Activated CD8-positive, alpha-beta T cell treated with anti-CD3 and anti-CD28 coated beads for 36 hours (primary cell): ENCODE results near the gene CKAP5. TPM values are rescaled to one million over a fixed set of nuclear protein-coding genes. Genes with fewer than 3 reads are reported as not detected.
"Not testable (repeated sequence)": the region's sequence is repeated elsewhere in the genome, so short reads cannot be mapped to it uniquely, and the experiment has no call there.

Experiments used
- ATAC-seq: fragments of 200-7000 bp; cut with Tn5 transposase; one replicate; pipeline ENCODE4 v1.10.0; 2021; ENCODE audit warnings: mild to moderate bottlenecking, moderate library complexity
- CTCF ChIA-PET: fragments of 350-600 bp; sonication (Branson Sonifier 250); formaldehyde crosslinking; loops from one replicate; lab custom pipeline; 2021; ENCODE audit warnings: antibody characterized with exemption; lab: Charles Lee
- POLR2A ChIA-PET: fragments of 350-600 bp; sonication (Branson Sonifier 250); formaldehyde crosslinking; loops from one replicate; lab custom pipeline; 2021; ENCODE audit warnings: antibody characterized with exemption; lab: Charles Lee
- DNase-seq: peaks from one replicate; pipeline ENCODE4 v3.0.0-alpha.2; 2020
- H3K27ac Mint-ChIP-seq: one replicate; pipeline ENCODE4 v1.8.0; 2021; ENCODE audit warnings: mild to moderate bottlenecking, mixed read lengths
- H3K27me3 Mint-ChIP-seq: one replicate; pipeline ENCODE4 v1.8.0; 2021; ENCODE audit warnings: mixed read lengths
- H3K36me3 Mint-ChIP-seq: one replicate; pipeline ENCODE4 v1.8.0; 2021; ENCODE audit warnings: low read depth, mixed read lengths
- H3K4me1 Mint-ChIP-seq: one replicate; pipeline ENCODE4 v1.8.0; 2021; ENCODE audit warnings: low read depth, mixed read lengths
- H3K4me3 Mint-ChIP-seq: one replicate; pipeline ENCODE4 v1.8.0; 2021; ENCODE audit warnings: mild to moderate bottlenecking, moderate library complexity, mixed read lengths
- H3K9me3 Mint-ChIP-seq: one replicate; pipeline ENCODE4 v1.8.0; 2021; ENCODE audit warnings: mixed read lengths
- intact Hi-C: fragments of 100-400 bp; cut with micrococcal nuclease; formaldehyde crosslinking; loops from one replicate; pipeline ENCODE4 v1.10.0; 2022
- total RNA-seq, 2 experiments: library from RNA; stranded (reverse); gene quantifications; one replicate each; pipeline ENCODE4 v1.2.3, GENCODE V29; 2021
- TF ChIP-seq, protein P1 (sequence below): fragments of 200-600 bp; IDR thresholded peaks from one replicate; pipeline ENCODE4 v1.8.0; 2022; ENCODE audit warnings: antibody characterized with exemption, mild to moderate bottlenecking

The CKAP5 gene
- total RNA-seq, 2 experiments from 2014 or later, result 137 to 145 TPM

DNA sequence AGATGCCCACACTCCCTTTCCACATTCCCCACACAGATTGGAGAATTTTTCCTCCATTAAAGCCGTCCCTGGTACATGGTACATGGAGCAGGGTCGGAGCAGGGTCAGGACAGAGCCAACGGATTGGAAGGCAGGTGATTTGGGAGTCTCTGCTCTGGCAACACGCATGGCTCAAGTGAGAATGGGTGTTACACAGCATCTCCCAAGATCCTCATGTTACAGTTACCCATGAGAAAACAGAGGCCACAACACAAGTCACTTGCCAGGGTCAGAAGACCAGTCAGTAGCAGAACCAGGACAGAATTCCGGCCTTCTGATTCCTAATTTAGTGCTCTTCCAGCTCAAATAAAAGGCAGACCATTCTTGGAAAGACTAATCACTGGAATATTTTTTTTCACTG lies 134.8 kb downstream of the CKAP5 start:
- Mint-ChIP-seq H3K27ac (no peak overlapping the region), H3K9me3 (no peaks in the 10 kb centered on the region), H3K36me3 (no peaks in the 10 kb centered on the region), H3K4me1 (no peaks in the 10 kb centered on the region), H3K27me3 (no peaks in the 10 kb centered on the region), H3K4me3 (no peak overlapping the region)
- ATAC-seq (no peak), DNase-seq (no peak)
- ChIA-PET CTCF (no interaction called here), POLR2A (interaction anchor here (0.9 kb wide), 1 partner anchor 10 kb away, joined by 3 read pairs; the partner anchor contains the start of gene ZNF408)
- intact Hi-C loops, result no loop called here
- TF ChIP-seq, protein P1, sequence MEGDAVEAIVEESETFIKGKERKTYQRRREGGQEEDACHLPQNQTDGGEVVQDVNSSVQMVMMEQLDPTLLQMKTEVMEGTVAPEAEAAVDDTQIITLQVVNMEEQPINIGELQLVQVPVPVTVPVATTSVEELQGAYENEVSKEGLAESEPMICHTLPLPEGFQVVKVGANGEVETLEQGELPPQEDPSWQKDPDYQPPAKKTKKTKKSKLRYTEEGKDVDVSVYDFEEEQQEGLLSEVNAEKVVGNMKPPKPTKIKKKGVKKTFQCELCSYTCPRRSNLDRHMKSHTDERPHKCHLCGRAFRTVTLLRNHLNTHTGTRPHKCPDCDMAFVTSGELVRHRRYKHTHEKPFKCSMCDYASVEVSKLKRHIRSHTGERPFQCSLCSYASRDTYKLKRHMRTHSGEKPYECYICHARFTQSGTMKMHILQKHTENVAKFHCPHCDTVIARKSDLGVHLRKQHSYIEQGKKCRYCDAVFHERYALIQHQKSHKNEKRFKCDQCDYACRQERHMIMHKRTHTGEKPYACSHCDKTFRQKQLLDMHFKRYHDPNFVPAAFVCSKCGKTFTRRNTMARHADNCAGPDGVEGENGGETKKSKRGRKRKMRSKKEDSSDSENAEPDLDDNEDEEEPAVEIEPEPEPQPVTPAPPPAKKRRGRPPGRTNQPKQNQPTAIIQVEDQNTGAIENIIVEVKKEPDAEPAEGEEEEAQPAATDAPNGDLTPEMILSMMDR, result no peak

DNA sequence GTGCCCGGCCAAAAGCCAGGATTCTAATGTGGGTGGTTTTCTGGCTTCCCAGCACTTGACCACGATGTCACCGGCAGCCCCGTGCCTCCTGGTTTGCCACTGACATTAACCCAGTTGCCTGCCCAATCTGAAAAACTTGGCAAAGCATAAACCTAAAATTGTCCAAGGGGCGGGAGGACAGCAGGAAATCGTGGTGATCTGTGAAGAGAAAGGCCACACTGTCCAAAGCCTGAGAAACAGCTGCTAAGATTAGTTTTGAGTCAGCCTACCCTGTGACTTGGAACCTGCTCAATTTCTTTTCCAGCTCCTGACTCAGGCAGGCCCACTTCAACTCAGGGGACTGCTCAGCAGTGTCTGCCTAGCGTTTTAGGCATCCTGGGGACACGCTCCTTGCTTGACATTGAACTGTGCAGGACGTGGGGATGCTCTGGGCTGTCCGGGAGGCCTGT lies 135.2 kb downstream of the CKAP5 start:
- Mint-ChIP-seq H3K4me1 (no peaks in the 10 kb centered on the region), H3K4me3 (no peak overlapping the region), H3K9me3 (no peaks in the 10 kb centered on the region), H3K27ac (no peak overlapping the region), H3K27me3 (no peaks in the 10 kb centered on the region), H3K36me3 (no peaks in the 10 kb centered on the region)
- POLR2A ChIA-PET, result interaction anchor here (0.9 kb wide), 1 partner anchor 10 kb away, joined by 3 read pairs; the partner anchor contains the start of gene ZNF408
- no peak for DNase-seq
- intact Hi-C loops, result no loop called here
- ATAC-seq, result no peak
- TF ChIP-seq, protein P1, result no peak
- CTCF ChIA-PET, result no interaction called here

DNA sequence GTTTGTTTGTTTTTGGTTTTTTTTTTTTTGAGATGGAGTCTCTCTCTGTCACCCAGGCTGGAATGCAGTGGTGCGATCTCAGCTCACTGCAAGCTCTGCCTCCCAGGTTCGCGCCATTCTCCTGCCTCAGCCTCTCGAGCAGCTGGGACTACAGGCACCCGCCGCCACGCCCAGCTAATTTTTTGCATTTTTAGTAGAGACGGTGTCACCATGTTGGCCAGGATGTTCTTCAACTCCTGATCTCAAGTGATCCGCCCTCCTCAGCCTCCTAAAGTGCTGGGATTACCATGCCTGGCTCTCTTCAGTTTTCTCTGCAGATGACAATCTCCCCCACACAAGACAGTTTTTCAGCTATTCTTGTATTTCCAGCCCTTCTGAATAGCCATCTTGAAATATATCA lies 136.7 kb downstream of the CKAP5 start:
- H3K4me1 Mint-ChIP-seq, H3K27me3 Mint-ChIP-seq, ATAC-seq, DNase-seq, H3K4me3 Mint-ChIP-seq, H3K9me3 Mint-ChIP-seq, H3K36me3 Mint-ChIP-seq, H3K27ac Mint-ChIP-seq, intact Hi-C loops, CTCF ChIA-PET: not testable (repeated sequence)
- POLR2A ChIA-PET, result interaction anchor here (1.5 kb wide), 1 partner anchor 9 kb away, joined by 3 read pairs; the partner anchor contains the start of genes ARHGAP1 and ZNF408

DNA sequence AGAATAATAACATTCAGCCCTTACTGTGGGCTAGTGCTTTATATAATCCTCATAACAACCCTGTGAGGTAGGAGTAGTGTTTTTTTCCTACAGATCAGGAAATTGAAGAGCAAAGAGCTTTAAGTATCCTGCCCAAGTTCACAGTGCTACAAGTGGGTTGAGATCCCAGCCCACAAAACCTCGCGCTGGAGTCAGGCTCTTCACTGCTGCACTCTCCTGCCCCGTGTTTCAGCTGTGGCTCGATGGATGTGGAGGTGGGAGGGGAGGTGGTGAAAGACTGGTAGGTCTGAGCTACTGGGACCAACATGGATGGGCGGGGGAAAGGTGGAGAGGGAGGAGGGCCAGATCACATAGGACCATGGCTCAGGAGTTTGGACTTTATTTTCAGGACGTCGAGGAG lies 139.2 kb downstream of the CKAP5 start:
- Mint-ChIP-seq H3K27me3 (no peaks in the 10 kb centered on the region), H3K36me3 (peaks cover 22% of the 10 kb centered on the region), H3K27ac (no peak overlapping the region), H3K4me1 (peaks cover 13% of the 10 kb centered on the region), H3K9me3 (no peaks in the 10 kb centered on the region), H3K4me3 (no peak overlapping the region)
- DNase-seq (no peak), ATAC-seq (no peak)
- ChIA-PET CTCF (no interaction called here), POLR2A (interaction anchor here (1.1 to 1.3 kb wide), 2 partner anchors 17 to 19 kb away, joined by 3 read pairs; no protein-coding TSS in a partner anchor)
- TF ChIP-seq, protein P1, result no peak
- intact Hi-C loops, result no loop called here

DNA sequence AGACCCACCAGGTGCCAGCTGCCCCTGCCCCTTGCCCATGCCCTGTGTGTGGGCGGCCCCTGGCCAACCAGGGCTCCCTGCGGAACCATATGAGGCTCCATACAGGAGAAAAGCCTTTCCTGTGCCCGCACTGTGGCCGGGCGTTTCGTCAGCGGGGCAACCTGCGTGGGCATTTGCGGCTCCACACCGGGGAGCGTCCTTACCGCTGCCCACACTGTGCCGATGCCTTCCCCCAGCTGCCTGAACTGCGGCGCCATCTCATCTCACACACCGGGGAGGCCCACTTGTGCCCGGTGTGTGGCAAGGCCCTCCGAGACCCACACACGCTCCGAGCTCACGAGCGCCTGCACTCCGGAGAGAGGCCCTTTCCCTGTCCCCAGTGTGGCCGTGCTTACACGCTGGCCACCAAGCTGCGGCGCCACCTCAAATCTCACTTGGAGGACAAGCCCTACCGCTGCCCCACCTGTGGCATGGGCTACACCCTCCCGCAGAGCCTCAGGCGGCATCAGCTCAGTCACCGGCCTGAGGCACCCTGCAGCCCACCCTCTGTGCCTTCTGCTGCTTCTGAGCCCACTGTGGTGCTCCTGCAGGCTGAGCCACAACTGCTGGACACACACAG lies 140.9 kb downstream of the CKAP5 start:
- Mint-ChIP-seq H3K9me3 (no peaks in the 10 kb centered on the region), H3K36me3 (peaks cover 29% of the 10 kb centered on the region), H3K27ac (no peak overlapping the region), H3K27me3 (no peaks in the 10 kb centered on the region), H3K4me3 (no peak overlapping the region), H3K4me1 (peaks cover 19% of the 10 kb centered on the region)
- ATAC-seq (no peak), DNase-seq (no peak)
- CTCF ChIA-PET, result no interaction called here
- intact Hi-C loops, result no loop called here
- TF ChIP-seq, protein P1, result no peak
- POLR2A ChIA-PET, result interaction anchor here (1.0 to 1.2 kb wide), 2 partner anchors 14 to 172 kb away, joined by 3 read pairs; partner anchors contain the start of gene F2
